Measurements from ENCODE around the gene BDH2. TPM values are rescaled to one million over a fixed set of nuclear protein-coding genes. Genes with fewer than 3 reads are reported as not detected.

Gene BDH2
- polyA plus RNA-seq, 4 donors = 115 to 215 (median 178) TPM

DNA sequence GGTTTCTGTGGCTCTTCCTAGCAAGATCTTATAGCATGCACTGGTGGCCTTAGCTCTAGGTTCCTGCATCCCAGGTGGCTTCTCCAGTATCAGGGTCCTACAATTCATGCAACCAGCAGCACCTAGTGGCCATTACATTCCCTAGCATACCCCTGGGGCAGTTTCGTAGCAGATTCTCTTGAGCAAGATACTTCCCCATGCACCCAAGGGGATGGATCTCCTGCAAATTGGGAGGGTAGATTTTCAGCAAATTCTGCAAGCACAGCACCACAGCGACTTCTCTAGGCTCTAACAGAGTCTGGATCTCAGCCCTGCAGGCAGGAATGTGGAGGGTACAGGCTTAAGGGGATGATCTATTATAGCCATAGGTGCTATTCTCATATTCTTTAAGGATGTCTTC, 67.1 kb downstream of the BDH2 start:
- no peak for DNase-seq (ENCODE audit: low read depth in 4 of 4, low spot score in 3 of 4)

DNA sequence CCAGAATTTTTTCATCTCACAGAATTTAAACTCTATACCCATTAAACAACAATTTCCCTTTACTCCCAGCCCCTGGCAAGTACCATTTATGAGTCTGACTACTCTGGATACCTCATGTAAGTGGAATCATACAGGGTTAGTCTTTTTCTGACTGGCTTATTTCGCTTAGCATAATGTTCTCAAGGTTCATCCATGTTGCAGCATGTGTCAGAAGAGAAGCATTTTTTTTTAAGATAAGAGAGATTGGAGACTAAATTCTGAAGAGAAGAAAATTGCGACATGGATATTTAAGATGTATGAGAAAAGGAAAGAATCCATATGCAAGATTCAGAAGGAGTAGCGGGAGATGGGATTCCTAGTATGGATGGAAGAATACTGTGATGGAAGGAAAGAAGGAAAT, 68.8 kb downstream of the BDH2 start:
- DNase-seq (ENCODE audit: low read depth in 4 of 4, low spot score in 3 of 4) = no peak

DNA sequence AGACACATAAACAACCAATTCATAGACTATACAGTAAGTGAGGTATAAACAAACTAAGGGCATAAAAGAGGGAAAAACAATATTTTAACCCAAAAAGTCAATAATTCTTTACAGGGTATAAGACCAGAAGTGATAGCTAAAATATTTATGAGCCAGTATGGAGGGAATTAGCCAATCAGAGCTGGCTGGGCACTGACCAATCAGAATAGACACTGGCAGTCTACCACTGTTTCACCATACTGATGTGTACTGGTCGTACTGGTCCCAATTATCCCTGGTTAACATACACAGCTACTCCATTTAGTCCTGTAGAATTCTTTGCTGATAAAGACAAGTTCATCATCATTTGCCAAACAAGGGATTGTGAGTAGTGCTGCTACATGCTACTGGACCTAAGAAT, 70.3 kb downstream of the BDH2 start:
- no peak for DNase-seq (ENCODE audit: low read depth in 4 of 4, low spot score in 3 of 4)

Other genes starting within 250 kb of the BDH2 start
- gene CISD2, start 230.8 kb downstream of the BDH2 start, polyA plus RNA-seq (ENCODE audit: insufficient read length in 4 of 4) = 10 to 100 TPM; 41.3 to 62.9 (median 52.4) TPM
- gene SLC9B1, start 80.1 kb downstream of the BDH2 start, polyA plus RNA-seq (ENCODE audit: insufficient read length in 4 of 4) = 1 to 10 TPM; 2.5 to 4.3 (median 3.5) TPM
- gene SLC9B2, start 23.1 kb downstream of the BDH2 start, polyA plus RNA-seq (ENCODE audit: insufficient read length in 4 of 4) = 10 to 100 TPM in 1 of 4 donors, 1 to 10 TPM in 3; 5.7 to 13.2 (median 7.4) TPM
- gene CENPE, start 98.5 kb upstream of the BDH2 start, polyA plus RNA-seq (ENCODE audit: insufficient read length in 4 of 4) = 10 to 100 TPM; 10.9 to 15.7 (median 12.1) TPM